Fibroblast of lung (primary cell): Measurements from ENCODE around the gene CNOT2.

ENCODE experiments used
- EZH2 ChIP-seq: IDR thresholded peaks from 2 replicates; pipeline ENCODE4 v1.5.1; 2012; ENCODE audit warnings: low read length, control low read depth, mild to moderate bottlenecking; ENCODE audit errors: missing control alignments
- TF ChIP-seq, protein P1 (sequence below), 2 donors: IDR thresholded peaks in 1 of 2; conservative IDR thresholded peaks in 1 of 2; 1 replicate in 1 of 2; 2 replicates in 1 of 2; pipeline ENCODE4 v1.5.1; 2011 to 2012; ENCODE audit warnings: low read length in 2 of 2, control low read depth in 1 of 2, inconsistent platforms in 1 of 2, low read depth in 1 of 2, mild to moderate bottlenecking in 1 of 2

DNA sequence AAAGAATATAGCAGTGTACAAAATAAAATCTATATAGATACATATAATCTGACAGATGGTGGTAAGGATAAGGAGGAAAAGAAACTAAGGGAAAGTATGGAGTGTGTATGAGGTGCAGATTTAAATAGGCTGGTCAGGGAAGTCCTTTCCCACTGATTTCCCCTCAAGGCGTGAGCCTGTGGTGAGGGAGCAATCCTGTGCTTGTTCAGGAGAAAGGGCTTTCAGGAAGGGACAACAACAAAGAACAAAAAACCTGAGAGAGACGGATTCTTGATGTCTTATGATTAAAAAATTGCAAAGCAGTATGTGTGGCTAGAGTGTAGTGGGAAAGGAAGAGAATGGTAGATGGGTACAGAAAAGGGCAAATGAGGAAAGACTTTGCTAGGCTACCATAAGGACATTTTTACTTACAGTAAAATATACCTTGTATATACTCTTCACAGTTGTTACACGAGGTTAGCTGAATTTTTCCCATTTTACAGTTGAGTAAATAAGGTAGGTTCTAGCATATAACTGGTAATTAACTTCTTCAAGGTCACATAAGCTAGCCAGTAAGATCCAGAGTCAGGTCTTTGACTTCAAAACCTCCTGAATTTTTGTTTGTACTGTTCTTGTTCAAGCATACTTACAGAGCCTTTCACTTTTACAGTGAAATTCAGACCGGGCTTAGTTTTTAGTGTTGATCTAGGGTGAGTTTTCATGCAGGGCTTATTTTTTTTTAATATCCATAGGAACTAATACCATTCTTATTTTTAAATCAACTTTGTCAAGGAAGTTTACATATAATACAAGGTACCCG lies 15.6 kb downstream of the CNOT2 start:
- TF ChIP-seq, protein P1, sequence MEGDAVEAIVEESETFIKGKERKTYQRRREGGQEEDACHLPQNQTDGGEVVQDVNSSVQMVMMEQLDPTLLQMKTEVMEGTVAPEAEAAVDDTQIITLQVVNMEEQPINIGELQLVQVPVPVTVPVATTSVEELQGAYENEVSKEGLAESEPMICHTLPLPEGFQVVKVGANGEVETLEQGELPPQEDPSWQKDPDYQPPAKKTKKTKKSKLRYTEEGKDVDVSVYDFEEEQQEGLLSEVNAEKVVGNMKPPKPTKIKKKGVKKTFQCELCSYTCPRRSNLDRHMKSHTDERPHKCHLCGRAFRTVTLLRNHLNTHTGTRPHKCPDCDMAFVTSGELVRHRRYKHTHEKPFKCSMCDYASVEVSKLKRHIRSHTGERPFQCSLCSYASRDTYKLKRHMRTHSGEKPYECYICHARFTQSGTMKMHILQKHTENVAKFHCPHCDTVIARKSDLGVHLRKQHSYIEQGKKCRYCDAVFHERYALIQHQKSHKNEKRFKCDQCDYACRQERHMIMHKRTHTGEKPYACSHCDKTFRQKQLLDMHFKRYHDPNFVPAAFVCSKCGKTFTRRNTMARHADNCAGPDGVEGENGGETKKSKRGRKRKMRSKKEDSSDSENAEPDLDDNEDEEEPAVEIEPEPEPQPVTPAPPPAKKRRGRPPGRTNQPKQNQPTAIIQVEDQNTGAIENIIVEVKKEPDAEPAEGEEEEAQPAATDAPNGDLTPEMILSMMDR (conservative IDR thresholded peaks at IDR 0.05 in 1 of 2, IDR thresholded peaks at IDR 0.05 in 1 of 2; ENCODE audit: low read depth in 1 of 2, low read length in 2 of 2): no peak
- no peak for TF ChIP-seq EZH2
